ENCODE results near the gene ANKRD66. TPM values are rescaled to one million over a fixed set of nuclear protein-coding genes. Genes with fewer than 3 reads are reported as not detected.

Gene ANKRD66
- total and polyA plus RNA-seq, 2 experiments from 2014 or later = not detected

DNA sequence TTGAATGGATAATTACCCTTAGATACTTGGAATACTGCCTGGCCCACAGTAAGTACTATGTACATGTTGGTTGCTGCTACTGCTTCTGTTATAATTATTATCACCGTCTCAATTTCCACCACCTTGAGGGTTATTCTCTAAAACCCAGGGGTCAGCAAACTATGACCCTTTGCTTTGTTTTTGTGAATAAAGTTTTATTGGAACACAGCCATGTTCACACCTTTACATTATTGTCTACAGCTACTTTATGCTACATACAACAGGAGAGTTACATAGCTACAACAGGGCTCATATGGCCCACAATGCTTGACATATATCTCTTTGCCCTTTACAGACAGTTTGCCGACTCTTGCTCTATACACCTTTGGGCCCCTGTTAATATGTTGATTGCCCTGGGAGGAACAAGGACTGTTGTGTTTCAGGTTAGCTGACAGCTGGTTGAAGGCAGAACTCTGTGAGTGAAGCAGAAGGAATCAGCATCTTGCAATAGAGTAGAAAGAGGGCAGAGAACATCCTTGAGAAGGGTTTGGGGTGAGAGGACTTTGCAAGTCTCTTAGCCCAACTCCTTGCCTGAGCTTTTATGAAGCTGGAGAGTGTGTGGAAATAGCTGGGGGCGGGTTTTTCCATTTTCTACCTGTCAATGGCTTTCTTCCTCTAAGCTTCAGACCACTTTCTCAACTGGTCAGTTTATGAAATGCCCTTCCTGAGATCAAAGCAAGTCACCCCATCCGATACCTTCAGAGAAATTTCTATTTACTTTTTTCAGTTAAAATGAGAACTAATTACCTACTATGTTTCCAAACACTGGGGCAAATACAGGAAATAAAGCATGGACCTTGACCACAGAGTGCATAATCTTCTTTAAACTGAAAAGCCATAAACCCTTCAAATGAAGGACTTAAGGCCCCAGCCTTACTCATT lies 43.0 kb downstream of the ANKRD66 start:
- no peaks in the 10 kb centered on the region for H3F3A ChIP-seq (ENCODE audit: insufficient read depth)
- no peaks in the 10 kb centered on the region for H4K20me1 ChIP-seq (ENCODE audit: insufficient read depth)
- no peak overlapping the region for H2AFZ ChIP-seq
- in situ Hi-C loops (cut with MboI) = loop anchor here (25.0 kb wide), 1 partner anchor 377 kb away; no protein-coding TSS in a partner anchor
- no peaks in the 10 kb centered on the region for H3K9me3 ChIP-seq (ENCODE audit: low read depth)
- H3K79me2 ChIP-seq (ENCODE audit: insufficient read depth) = no peaks in the 10 kb centered on the region
- no peaks in the 10 kb centered on the region for H3K36me3 ChIP-seq (ENCODE audit: low read depth)
- no peak overlapping the region for H3K27ac ChIP-seq
- no peak overlapping the region for H3K4me3 ChIP-seq
- no peak overlapping the region for H3K9ac ChIP-seq
- no peaks in the 10 kb centered on the region for H3K9me2 ChIP-seq (ENCODE audit: insufficient read depth)
- 38 to 52% methylated on average over 4 of the region's 4 CpGs for WGBS, 2 experiments (ENCODE audit: low coverage in 1 of 2, low lambda C conversion rate in 2 of 2, missing lambda C conversion rate in 2 of 2)
- H3K4me1 ChIP-seq (ENCODE audit: insufficient read depth) = no peaks in the 10 kb centered on the region
- H3K4me2 ChIP-seq (ENCODE audit: unreplicated experiment) = no peak overlapping the region
- DNase-seq = no peak
- TF ChIP-seq EZH2 (IDR thresholded peaks at IDR 0.05; ENCODE audit: insufficient read depth, poor library complexity, severe bottlenecking) (no peak), EZH2phosphoT487 (IDR thresholded peaks at IDR 0.05; ENCODE audit: insufficient read depth, low read depth) (no peak)
- H3K27me3 ChIP-seq (replicated peaks; ENCODE audit: insufficient read depth) = no peaks in the 10 kb centered on the region

GRCh38 chr6:46790355-46790874 lies 43.7 kb downstream of the ANKRD66 start:
- no peaks in the 10 kb centered on the region for H3F3A ChIP-seq (ENCODE audit: insufficient read depth)
- no peak overlapping the region for H3K9ac ChIP-seq
- H4K20me1 ChIP-seq (ENCODE audit: insufficient read depth) = no peaks in the 10 kb centered on the region
- no peak for TF ChIP-seq EZH2 (IDR thresholded peaks at IDR 0.05; ENCODE audit: insufficient read depth, poor library complexity, severe bottlenecking)
- no peak for TF ChIP-seq EZH2phosphoT487 (IDR thresholded peaks at IDR 0.05; ENCODE audit: insufficient read depth, low read depth)
- H3K79me2 ChIP-seq (ENCODE audit: insufficient read depth) = no peaks in the 10 kb centered on the region
- no peak overlapping the region for H3K27ac ChIP-seq
- H3K9me2 ChIP-seq (ENCODE audit: insufficient read depth) = no peaks in the 10 kb centered on the region
- H3K36me3 ChIP-seq (ENCODE audit: low read depth) = no peaks in the 10 kb centered on the region
- in situ Hi-C loops (cut with MboI) = loop anchor here (25.0 kb wide), 1 partner anchor 378 kb away; no protein-coding TSS in a partner anchor
- no peak overlapping the region for H3K4me3 ChIP-seq
- H3K9me3 ChIP-seq (ENCODE audit: low read depth) = no peaks in the 10 kb centered on the region
- DNase-seq = no peak
- H2AFZ ChIP-seq = no peak overlapping the region
- H3K4me1 ChIP-seq (ENCODE audit: insufficient read depth) = no peaks in the 10 kb centered on the region
- H3K4me2 ChIP-seq (ENCODE audit: unreplicated experiment) = no peak overlapping the region
- no peaks in the 10 kb centered on the region for H3K27me3 ChIP-seq (replicated peaks; ENCODE audit: insufficient read depth)

GRCh38 chr6:46792635-46793034 lies 45.9 kb downstream of the ANKRD66 start:
- no peak for DNase-seq
- no peaks in the 10 kb centered on the region for H3K9me3 ChIP-seq (ENCODE audit: low read depth)
- H3F3A ChIP-seq (ENCODE audit: insufficient read depth) = no peaks in the 10 kb centered on the region
- H3K36me3 ChIP-seq (ENCODE audit: low read depth) = no peaks in the 10 kb centered on the region
- no peaks in the 10 kb centered on the region for H4K20me1 ChIP-seq (ENCODE audit: insufficient read depth)
- no peaks in the 10 kb centered on the region for H3K79me2 ChIP-seq (ENCODE audit: insufficient read depth)
- no peak overlapping the region for H3K4me3 ChIP-seq
- 10 to 25% methylated on average over 1 of the region's 1 CpG for WGBS, 2 experiments (ENCODE audit: low coverage in 1 of 2, low lambda C conversion rate in 2 of 2, missing lambda C conversion rate in 2 of 2)
- TF ChIP-seq EZH2 (IDR thresholded peaks at IDR 0.05; ENCODE audit: insufficient read depth, poor library complexity, severe bottlenecking) (no peak), EZH2phosphoT487 (IDR thresholded peaks at IDR 0.05; ENCODE audit: insufficient read depth, low read depth) (no peak)
- H3K27me3 ChIP-seq (replicated peaks; ENCODE audit: insufficient read depth) = no peaks in the 10 kb centered on the region
- no peak overlapping the region for H2AFZ ChIP-seq
- H3K9ac ChIP-seq = no peak overlapping the region
- no peak overlapping the region for H3K27ac ChIP-seq
- H3K4me2 ChIP-seq (ENCODE audit: unreplicated experiment) = no peak overlapping the region
- H3K4me1 ChIP-seq (ENCODE audit: insufficient read depth) = no peaks in the 10 kb centered on the region
- no peaks in the 10 kb centered on the region for H3K9me2 ChIP-seq (ENCODE audit: insufficient read depth)
- in situ Hi-C loops (cut with MboI) = loop anchor here (25.0 kb wide), 1 partner anchor 380 kb away; no protein-coding TSS in a partner anchor

DNA sequence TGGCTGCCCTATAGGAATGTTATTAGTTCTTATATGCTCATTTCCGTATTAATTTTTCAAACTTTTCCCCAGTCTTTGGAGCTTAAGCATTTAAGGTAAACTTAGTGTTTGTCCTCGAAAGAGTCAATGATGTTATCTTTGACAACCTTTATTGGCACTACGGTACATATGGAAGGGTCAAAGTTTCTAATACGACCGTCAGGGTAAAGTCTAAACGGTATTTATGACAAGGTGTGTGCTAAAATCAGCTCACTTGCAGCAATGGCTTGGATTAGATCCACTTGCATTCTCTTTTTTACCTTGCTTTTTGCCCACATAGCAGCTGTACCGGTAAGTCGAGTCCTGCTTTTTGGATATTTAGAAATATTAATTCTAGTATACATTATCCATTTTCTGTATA lies 46.4 kb downstream of the ANKRD66 start, which contains the start of gene MEP1A:
Gene MEP1A, plus strand, starts transcription at position 252 of the 400 bp plus-strand sequence. Its CDS starts 10 bp downstream, at position 262.
- Histone ChIP-seq H3K27ac (no peak within 1 kb of the TSS), H4K20me1 (ENCODE audit: insufficient read depth) (no peaks in the 10 kb centered on the region), H3K79me2 (ENCODE audit: insufficient read depth) (no peaks in the 10 kb centered on the region), H3K4me1 (ENCODE audit: insufficient read depth) (no peaks in the 10 kb centered on the region), H3K9me3 (ENCODE audit: low read depth) (no peaks in the 10 kb centered on the region), H3K36me3 (ENCODE audit: low read depth) (no peaks in the 10 kb centered on the region), H3K9me2 (ENCODE audit: insufficient read depth) (no peaks in the 10 kb centered on the region), H3K4me2 (ENCODE audit: unreplicated experiment) (no peak within 1 kb of the TSS), H3K9ac (no peak within 1 kb of the TSS), H2AFZ (no peak within 1 kb of the TSS), H3K27me3 (replicated peaks; ENCODE audit: insufficient read depth) (no peaks in the 10 kb centered on the region), H3K4me3 (no peak within 1 kb of the TSS), H3F3A (ENCODE audit: insufficient read depth) (no peaks in the 10 kb centered on the region)
- in situ Hi-C loops (cut with MboI) = loop anchor here (25.0 kb wide), 1 partner anchor 381 kb away; no protein-coding TSS in a partner anchor
- WGBS, 2 experiments (ENCODE audit: low coverage in 1 of 2, low lambda C conversion rate in 2 of 2, missing lambda C conversion rate in 2 of 2) = 60 to 68% methylated on average over 8 of the region's 8 CpGs
- TF ChIP-seq EZH2 (IDR thresholded peaks at IDR 0.05; ENCODE audit: insufficient read depth, poor library complexity, severe bottlenecking) (no peak), EZH2phosphoT487 (IDR thresholded peaks at IDR 0.05; ENCODE audit: insufficient read depth, low read depth) (no peak)
- no peak for DNase-seq

All from GM23248 (cell line).